Muscle layer of colon (tissue), 2 donors: Measurements from ENCODE around the gene SLC38A3.

ENCODE experiments used
- H3K27ac ChIP-seq: one replicate; pipeline ENCODE4 v1.7.0; 2013; ENCODE audit warnings: low read depth, mild to moderate bottlenecking, low read length, moderate library complexity
- H3K27me3 ChIP-seq, 2 donors: one replicate each; pipeline ENCODE4 v1.7.0; 2013; ENCODE audit warnings: low read length in 2 of 2, mild to moderate bottlenecking in 2 of 2; ENCODE audit not compliant: insufficient read depth in 2 of 2, control insufficient read depth in 1 of 2
- H3K36me3 ChIP-seq: one replicate; pipeline ENCODE4 v1.7.0; 2013; ENCODE audit warnings: mild to moderate bottlenecking, low read length; ENCODE audit not compliant: insufficient read depth
- H3K4me1 ChIP-seq: one replicate; pipeline ENCODE4 v1.7.0; 2013; ENCODE audit warnings: mild to moderate bottlenecking, low read length; ENCODE audit not compliant: insufficient read depth
- H3K4me3 ChIP-seq, 2 donors: one replicate each; pipeline ENCODE4 v1.7.0; 2013; ENCODE audit warnings: low read length in 2 of 2, low read depth in 1 of 2, mild to moderate bottlenecking in 1 of 2, moderate library complexity in 1 of 2
- H3K9ac ChIP-seq: one replicate; pipeline ENCODE4 v1.7.0; 2013; ENCODE audit warnings: low read length
- H3K9me3 ChIP-seq: one replicate; pipeline ENCODE4 v1.7.0; 2013; ENCODE audit warnings: mild to moderate bottlenecking, low read length
- donor health status: abdominal sarcoma.
- donor health status: Adenocarcinoma of cecum.

Gene SLC38A3

DNA sequence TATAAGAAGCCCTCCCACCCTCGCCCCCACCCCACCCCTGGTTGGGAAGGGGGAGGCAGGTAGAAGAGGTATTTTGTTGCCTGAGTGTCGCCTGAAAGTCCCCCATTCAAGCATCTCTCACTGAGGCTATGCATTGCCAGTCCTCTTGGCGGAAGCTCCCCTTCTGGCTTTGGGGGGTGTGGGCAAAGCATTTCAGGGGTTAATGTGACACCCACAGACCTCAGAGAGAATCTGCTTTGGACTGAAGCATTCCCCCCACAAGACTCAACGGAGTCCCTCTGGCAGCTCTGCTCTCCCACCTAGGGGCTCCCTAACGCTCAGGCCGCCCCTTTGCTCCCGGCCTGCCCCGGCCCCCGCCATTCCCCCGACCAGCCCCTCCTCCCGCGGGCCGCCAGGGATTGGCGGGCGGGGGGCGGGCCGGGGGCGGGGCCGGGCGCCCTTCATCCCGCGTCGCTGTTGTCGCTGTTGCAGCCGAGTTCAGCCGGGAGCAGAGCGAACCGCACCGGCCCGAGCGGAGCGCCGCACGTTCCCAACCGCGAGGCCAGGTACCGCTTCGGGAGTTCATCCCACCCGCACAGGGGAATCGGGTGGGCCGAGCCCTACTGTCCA lies at the start of gene SLC38A3:
TSS of gene SLC38A3 (plus strand) at position 468 of the 609 bp plus-strand sequence. CDS start 8,929 bp downstream, outside the sequence.
- Histone ChIP-seq H3K27ac (no peak within 1 kb of the TSS), H3K27me3 (peaks cover 24 to 55% of the 10 kb centered on the region in 2 donors), H3K4me1 (no peaks in the 10 kb centered on the region), H3K4me3 (peak within 1 kb of the TSS in 1 of 2 donors; percentile 21), H3K9me3 (no peaks in the 10 kb centered on the region), H3K36me3 (no peaks in the 10 kb centered on the region), H3K9ac (no peak within 1 kb of the TSS)

DNA sequence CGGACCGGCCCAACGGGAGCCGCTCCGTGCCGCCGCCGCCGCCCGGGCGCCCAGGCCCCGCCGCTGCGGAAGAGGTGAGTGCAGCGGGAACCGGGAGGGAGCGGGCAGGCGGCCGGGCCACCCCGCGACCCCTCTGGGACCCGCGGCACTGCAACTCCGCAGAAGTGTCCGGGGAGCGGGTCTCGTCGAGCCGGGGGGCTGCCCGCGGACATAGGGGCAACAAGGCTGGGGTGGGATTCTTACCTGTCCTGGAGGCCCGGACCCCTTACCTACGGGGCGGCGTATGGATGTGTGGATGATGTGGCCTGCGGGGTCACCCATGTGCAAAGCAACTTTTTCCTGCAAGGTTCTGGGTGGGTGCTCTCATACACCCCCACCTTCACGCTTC lies 49.6 kb upstream of the SLC38A3 start:
- Histone ChIP-seq H3K36me3 (no peaks in the 10 kb centered on the region), H3K27me3 (peaks cover 0 to 5% of the 10 kb centered on the region in 2 donors), H3K4me1 (peaks cover 48% of the 10 kb centered on the region), H3K27ac (peak overlapping the region; percentile 1), H3K9me3 (no peaks in the 10 kb centered on the region), H3K9ac (peak overlapping the region; percentile 4), H3K4me3 (peak overlapping the region; percentile 43 to 63)

DNA sequence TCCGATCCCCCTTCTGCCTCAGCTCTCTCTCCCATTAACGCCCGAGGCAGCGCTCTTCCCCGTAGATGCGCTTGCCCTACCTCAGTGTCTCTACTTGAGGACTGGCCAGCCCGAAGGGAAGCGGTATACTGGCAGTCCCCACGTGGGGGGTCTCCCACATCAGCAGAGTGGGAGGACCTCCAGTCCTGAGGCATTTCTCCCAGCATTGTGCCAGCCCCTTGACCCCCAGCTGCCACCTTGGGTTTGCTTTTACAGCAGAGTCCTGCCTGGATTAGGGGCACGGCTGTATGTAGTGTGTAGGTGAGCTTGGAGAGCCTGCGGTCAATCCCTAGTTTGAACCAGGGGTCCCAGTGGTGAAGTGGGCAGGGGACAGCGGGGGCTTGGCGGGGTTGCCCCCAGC lies 49.2 kb upstream of the SLC38A3 start:
- peaks cover 52% of the 10 kb centered on the region for H3K4me1 ChIP-seq
- H3K27me3 ChIP-seq, result peaks cover 0 to 5% of the 10 kb centered on the region in 2 donors
- peak overlapping the region; percentile 43 to 63 for H3K4me3 ChIP-seq
- H3K9ac ChIP-seq, result peak overlapping the region; percentile 4
- no peaks in the 10 kb centered on the region for H3K9me3 ChIP-seq
- H3K27ac ChIP-seq, result peak overlapping the region; percentile 1
- H3K36me3 ChIP-seq, result no peaks in the 10 kb centered on the region

DNA sequence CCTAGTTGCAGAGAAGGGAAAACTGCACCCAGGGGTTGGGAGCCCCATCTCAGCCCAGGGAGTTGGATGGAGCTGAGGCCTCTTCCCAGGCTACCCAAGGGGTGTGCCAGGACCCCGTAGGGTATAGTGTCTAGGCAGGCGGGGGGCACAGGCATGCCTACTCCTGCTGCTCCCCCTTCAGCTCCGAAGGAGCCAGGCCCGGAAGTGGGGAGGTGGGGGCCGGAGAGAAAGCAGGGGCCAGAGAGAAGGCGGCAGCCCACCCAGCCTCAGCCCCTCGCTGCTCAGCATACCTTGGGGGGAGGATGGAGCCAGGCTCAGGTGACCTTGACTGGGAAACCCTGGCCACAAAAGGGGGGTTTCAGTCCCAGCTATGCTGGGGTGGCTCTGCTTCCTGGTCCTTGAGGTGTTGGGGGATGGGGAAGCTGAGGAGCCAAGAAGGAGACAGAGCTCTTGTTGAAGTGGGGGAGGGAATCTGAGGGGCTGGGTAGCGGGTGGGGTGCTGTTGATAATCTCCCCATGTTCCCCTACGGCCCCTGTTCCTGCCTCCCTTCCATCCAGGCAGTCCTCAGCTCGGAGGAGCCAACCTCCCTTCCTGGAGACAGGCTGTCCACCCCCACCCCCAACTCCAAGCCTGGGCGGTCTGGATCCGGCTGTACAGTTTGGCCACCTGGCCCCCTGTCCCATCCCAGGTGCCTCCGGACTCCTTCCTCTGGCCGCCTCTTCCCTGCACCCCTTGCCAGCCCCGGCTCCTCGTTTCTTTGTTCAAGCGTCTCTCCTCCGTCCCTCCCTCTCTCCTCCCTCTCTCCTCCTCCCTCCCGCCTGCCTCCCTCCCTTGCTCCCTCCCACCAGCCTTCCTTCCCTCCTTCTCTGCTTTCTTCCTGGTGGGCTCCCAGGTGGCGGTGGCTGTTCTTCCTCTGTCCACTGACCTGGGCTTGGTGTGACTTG lies 48.2 kb upstream of the SLC38A3 start:
- H3K27ac ChIP-seq, result peak overlapping the region; percentile 66
- peak overlapping the region; percentile 42 to 49 for H3K4me3 ChIP-seq
- H3K9ac ChIP-seq, result no peak overlapping the region
- no peaks in the 10 kb centered on the region for H3K36me3 ChIP-seq
- no peaks in the 10 kb centered on the region for H3K9me3 ChIP-seq
- peaks cover 0 to 5% of the 10 kb centered on the region in 2 donors for H3K27me3 ChIP-seq
- H3K4me1 ChIP-seq, result peaks cover 61% of the 10 kb centered on the region

DNA sequence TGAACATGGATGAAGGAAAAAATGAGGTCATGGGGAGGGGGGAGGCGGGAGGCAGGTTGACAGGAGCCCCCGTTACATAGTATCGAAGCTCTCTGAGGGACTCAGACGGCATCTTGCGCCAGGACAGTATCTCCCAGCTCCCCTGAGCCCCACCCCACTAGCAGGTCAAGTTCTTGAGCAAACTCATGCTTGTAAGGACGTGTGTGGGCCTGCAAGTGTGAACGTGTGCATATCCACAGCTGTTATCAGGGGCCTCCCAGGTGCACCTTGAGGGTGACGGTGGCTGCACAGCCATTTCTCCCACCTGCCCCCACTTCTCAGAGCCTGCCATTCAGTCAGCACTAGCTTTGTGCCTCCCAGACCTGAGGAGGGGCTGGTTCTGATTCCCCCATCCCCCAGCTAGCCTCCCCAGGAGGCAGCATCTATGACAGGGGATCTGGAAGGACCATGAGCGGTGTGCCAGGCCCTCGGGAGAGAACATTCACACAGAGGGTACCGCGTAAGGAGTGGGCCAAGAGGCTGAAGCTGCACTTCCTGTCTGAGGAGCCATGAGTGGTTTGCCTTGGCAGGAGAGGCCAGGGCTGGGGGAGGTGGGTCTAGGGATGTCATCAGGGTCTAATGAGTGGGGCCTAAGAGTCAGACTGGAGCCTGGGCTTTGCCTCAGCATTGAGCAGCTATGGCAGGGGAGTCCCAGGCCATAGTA lies 47.1 kb upstream of the SLC38A3 start:
- no peaks in the 10 kb centered on the region for H3K36me3 ChIP-seq
- peak overlapping the region; percentile 66 for H3K27ac ChIP-seq
- H3K27me3 ChIP-seq, result peaks cover 0 to 5% of the 10 kb centered on the region in 2 donors
- no peak overlapping the region for H3K4me3 ChIP-seq
- H3K9me3 ChIP-seq, result no peaks in the 10 kb centered on the region
- no peak overlapping the region for H3K9ac ChIP-seq
- peaks cover 73% of the 10 kb centered on the region for H3K4me1 ChIP-seq

DNA sequence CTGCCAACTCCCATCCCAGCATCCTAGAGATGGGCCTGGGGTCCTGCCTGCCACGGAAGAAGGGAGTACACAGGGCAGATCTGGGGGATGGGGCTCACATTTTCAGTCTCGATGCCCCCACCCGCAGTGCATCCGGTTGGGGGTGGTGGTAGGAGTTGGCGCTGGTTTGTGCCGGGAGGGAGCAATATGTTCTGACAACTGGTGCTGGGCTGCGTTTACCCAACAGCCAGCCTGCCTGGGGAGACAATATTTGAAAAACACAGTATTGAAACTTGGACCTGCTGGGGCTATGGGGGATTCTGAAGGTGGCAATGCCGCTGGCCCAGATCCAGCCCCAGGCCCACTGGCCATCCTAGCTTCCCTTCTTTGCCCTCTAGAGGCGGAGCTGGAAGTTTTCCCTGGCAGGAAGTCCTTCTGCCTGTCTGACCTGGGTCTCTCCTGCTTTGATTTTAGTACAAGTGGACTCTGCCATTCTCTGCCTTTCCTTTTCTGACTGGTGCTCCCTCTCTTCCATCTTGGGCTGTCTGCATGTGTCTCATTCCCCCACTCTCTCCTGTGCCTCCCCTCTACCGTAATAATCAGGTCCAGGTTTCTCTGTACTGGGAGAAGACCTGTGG lies 46.4 kb upstream of the SLC38A3 start:
- Histone ChIP-seq H3K4me3 (no peak overlapping the region), H3K36me3 (no peaks in the 10 kb centered on the region), H3K9me3 (no peaks in the 10 kb centered on the region), H3K27ac (no peak overlapping the region), H3K9ac (no peak overlapping the region), H3K27me3 (peaks cover 0 to 5% of the 10 kb centered on the region in 2 donors), H3K4me1 (peaks cover 79% of the 10 kb centered on the region)

DNA sequence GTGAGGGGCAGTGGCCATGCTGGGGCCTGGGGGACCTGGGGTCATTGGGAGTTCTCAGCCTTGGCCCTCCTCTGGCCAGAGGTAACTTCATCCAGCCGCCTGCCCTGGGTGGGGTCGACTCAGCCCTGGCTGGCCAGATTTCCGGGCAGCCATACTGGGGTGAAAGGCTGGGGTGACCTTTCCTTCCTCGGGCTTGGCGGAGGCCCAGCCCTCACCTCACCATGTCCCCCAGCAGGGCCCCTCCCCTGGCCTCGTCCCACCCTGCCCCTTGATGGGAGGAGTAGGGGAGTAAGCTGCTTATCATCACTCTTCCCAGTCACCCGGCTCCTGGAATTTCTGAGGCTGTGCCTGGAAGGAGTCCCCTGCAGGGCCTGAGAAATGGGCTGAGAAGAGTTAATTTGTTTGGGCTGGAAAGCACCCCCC lies 44.5 kb upstream of the SLC38A3 start:
- H3K9ac ChIP-seq, result no peak overlapping the region
- peaks cover 0 to 5% of the 10 kb centered on the region in 2 donors for H3K27me3 ChIP-seq
- peaks cover 99% of the 10 kb centered on the region for H3K4me1 ChIP-seq
- H3K9me3 ChIP-seq, result no peaks in the 10 kb centered on the region
- H3K27ac ChIP-seq, result peak overlapping the region; percentile 76
- H3K36me3 ChIP-seq, result no peaks in the 10 kb centered on the region
- H3K4me3 ChIP-seq, result no peak overlapping the region

DNA sequence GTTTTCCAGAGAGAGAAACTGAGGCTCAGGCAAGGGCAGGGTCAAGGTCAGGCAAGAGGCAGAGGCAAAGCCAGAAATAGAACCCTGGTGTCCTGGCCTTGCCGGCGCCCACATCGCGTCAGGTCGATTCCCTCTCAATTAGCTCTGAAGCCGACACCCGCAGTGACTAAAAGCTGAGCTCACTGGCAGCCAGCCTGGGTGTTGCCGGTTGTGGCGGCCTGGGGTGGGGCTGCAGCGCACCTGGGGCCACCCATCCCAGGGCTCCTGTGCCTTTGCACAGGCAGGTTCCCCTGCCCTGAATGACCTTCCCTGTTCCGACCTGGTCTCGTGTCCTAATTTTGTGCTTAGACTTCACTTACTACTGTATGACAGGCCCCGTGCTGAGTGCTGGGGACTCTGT lies 43.8 kb upstream of the SLC38A3 start:
- Histone ChIP-seq H3K27ac (peak overlapping the region; percentile 76), H3K36me3 (no peaks in the 10 kb centered on the region), H3K27me3 (no peaks in the 10 kb centered on the region), H3K9ac (peak overlapping the region; percentile 1), H3K4me3 (peak overlapping the region in 1 of 2 donors; percentile 32), H3K4me1 (peaks cover 100% of the 10 kb centered on the region), H3K9me3 (no peaks in the 10 kb centered on the region)

DNA sequence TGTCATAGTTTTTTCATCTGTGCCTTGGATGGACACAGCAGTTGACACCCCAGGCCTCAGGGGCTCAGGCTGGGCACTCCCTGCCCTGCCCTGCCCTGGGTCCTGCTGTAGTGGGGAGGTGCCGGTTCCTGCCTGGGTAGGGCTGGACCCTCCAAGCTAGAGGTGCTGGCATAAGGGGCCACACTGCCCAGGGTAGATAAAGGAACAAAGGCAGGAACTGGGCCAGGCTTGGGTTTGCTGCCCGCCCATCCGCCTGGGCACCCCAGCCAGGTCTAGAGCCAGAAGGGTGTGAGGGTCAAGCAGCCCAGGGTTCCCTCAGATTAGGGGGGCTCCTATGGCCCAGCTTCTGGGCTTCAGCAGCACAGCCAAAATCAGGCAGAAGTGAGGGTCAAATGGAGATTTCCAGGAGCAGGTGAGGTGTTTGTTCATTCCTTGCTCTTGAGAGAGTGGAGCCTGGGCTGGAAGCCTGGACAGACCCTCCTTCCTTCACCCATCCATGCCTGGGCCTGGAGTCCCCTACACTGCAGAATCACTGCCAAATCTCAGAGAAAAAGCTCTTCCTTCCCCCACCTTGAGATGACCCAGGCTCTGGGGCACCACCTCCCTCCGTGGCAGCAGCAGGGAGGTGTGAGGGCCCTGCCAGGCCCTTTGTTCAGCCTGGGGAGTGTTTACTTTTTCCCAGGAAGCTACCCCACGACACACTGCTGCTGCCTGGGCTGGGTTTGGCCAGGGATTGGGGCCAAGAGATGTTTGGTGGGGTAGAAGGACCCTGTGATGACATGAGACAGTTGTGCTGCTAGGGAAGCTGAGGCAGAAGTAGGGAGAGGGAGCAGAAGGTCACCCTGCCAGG lies 42.8 kb upstream of the SLC38A3 start:
- Histone ChIP-seq H3K9me3 (no peaks in the 10 kb centered on the region), H3K27ac (peak overlapping the region; percentile 73), H3K27me3 (no peaks in the 10 kb centered on the region), H3K4me1 (peaks cover 100% of the 10 kb centered on the region), H3K4me3 (peak overlapping the region in 1 of 2 donors; percentile 2), H3K36me3 (no peaks in the 10 kb centered on the region), H3K9ac (no peak overlapping the region)
